NCI-H446 (cell line): Measurements from ENCODE around the gene PRKCH.

Source experiments
- DNase-seq, 2 experiments: peaks; one replicate each; lab custom pipeline; 2025; lab: John Stamatoyannopoulos, UW

The PRKCH gene

DNA sequence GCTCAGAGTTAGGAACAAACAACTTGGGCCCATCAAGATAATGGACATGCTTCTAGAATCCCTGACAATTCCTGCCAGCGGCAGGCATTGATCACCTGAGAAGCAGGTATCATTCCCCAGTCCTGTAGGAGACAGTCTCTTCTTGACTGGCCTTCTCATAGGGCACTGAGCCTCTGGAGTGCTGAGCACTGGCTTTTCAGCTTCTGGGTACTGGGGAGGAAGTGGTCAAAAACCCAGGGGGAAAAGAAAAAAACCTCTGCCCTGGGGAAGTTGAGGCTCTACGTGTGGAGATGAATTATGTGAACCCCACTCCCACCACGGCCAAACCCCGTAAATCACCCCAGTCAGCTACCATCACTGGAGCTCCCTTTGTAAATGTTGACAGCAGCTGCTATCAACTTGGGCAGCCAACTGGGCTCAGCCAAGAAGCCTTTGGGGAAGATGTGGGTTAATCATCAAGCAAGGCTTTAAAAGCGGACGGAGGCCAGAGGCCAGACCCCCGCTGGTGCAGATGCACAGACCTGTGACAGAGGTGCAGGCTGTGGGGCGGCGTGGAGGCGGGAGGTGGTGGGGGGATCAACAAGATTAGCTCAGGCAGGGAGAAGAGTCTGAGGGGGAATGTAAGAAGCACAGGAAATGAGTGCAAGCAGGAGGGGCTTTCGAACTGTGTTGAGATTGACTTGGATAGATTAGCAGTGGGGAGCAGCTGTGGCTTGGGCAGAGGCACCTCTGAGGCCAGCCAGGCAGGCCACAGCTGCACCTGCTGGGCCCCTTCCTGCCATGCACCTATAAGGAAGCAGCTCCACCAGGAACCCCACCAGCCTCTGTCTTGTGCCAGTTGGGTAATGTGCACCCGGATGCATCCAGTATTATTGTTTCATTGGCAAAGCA lies 268.6 kb downstream of the PRKCH start:
- no peak for DNase-seq

GRCh38 chr14:61591862-61592261 lies 270.5 kb downstream of the PRKCH start:
- no peak for DNase-seq

- no peak for DNase-seq
Measured at GRCh38 chr14:61593330-61593729, 272.0 kb downstream of the PRKCH start.

GRCh38 chr14:61596990-61597389 lies 275.6 kb downstream of the PRKCH start:
- no peak for DNase-seq

DNA sequence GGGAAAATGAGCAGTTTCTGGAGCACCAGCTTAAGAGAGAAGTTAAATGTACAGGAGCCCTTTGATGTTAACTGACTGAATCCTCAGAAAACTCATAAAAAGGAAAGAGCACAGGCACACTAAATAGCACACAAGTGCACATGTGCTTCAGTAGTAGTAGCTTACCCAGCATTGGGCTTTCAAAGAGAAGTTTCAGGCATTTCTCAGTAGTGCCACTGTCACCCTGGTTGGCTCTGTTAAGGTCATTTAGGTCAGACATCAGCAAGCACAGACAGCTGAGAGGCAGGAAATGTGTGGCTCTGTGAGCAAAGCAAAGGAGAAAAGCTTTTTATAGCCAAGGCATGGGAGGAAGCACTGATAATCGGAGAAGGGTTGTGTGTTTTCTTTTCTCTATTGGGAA lies 277.6 kb downstream of the PRKCH start:
- no peak for DNase-seq

DNA sequence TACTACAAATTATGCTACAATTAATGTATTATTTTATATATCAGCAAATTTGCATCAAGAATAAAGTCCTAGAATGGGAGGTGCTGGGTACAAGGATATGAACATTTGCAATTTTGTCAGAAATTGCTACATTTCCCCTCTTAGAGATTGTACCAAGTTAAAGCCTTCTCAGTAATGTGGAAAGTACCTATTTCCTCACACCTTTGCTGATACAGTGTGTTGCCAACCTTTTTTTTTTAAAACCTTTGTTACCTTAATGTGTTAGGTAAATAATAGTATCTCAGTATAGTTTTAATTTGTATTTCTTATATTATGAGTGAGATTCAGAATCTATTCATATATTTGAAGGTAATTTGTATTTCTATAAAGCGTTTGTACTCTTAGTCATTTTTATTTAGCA lies 278.6 kb downstream of the PRKCH start:
- no peak for DNase-seq
